ENCODE data around the gene KCNH3. TPM values are rescaled to one million over a fixed set of nuclear protein-coding genes. Genes with fewer than 3 reads are reported as not detected.

KCNH3 gene
- total RNA-seq, 4 donors from 2014 or later = not detected

GRCh38 chr12:49537752-49538509 lies 899 bp upstream of the KCNH3 start:
- TF ChIP-seq CTCF (IDR thresholded peaks at IDR 0.05; ENCODE audit: low read depth) = no peak

- no peak for TF ChIP-seq CTCF (IDR thresholded peaks at IDR 0.05; ENCODE audit: low read depth)
Observed at GRCh38 chr12:49539406-49540228, 787 bp downstream of the KCNH3 start.

GRCh38 chr12:49540229-49541139 lies 1.7 kb downstream of the KCNH3 start:
- TF ChIP-seq CTCF (IDR thresholded peaks at IDR 0.05; ENCODE audit: low read depth) = no peak

- no peak for TF ChIP-seq CTCF (IDR thresholded peaks at IDR 0.05; ENCODE audit: low read depth)
Observed at GRCh38 chr12:49541140-49541861, 2.5 kb downstream of the KCNH3 start.

GRCh38 chr12:49541911-49542505 lies 3.2 kb downstream of the KCNH3 start:
- no peak for TF ChIP-seq CTCF (IDR thresholded peaks at IDR 0.05; ENCODE audit: low read depth)

GRCh38 chr12:49542592-49543160 lies 3.8 kb downstream of the KCNH3 start:
- no peak for TF ChIP-seq CTCF (IDR thresholded peaks at IDR 0.05; ENCODE audit: low read depth)
